SK-N-SH treated with all-trans-retinoic acid at 6 μM for 48 hours (cell line): Measurements from ENCODE around the gene KRT86.

ENCODE experiments used
- ATAC-seq: fragments of 200-7000 bp; cut with Tn5 transposase; 3 replicates; pipeline ENCODE4 v1.9.1; 2020; ENCODE audit warnings: mild to moderate bottlenecking, moderate library complexity
- BACH2 ChIP-seq: fragments of 250-450 bp; sonication (Bioruptor Pico); IDR thresholded peaks from 2 replicates; pipeline ENCODE4 v1.9.0; 2021; ENCODE audit warnings: mild to moderate bottlenecking, borderline replicate concordance
- ESRRG ChIP-seq: fragments of 250-450 bp; sonication (Bioruptor Pico); IDR thresholded peaks from 2 replicates; pipeline ENCODE4 v1.6.1; 2021; ENCODE audit warnings: mild to moderate bottlenecking
- GLIS3 ChIP-seq: fragments of 250-450 bp; sonication (Bioruptor Pico); IDR thresholded peaks from 2 replicates; pipeline ENCODE4 v1.5.0; 2020; ENCODE audit warnings: mild to moderate bottlenecking, moderate library complexity
- ISL1 ChIP-seq: fragments of 250-450 bp; sonication (Bioruptor Pico); IDR thresholded peaks from 2 replicates; pipeline ENCODE4 v2.1.2; 2022; ENCODE audit warnings: mild to moderate bottlenecking, moderate library complexity
- OSR1 ChIP-seq: fragments of 250-450 bp; sonication (Bioruptor Pico); IDR thresholded peaks from 2 replicates; pipeline ENCODE4 v1.8.0; 2022; ENCODE audit warnings: moderate library complexity, mild to moderate bottlenecking, inconsistent platforms
- PPARA ChIP-seq: fragments of 250-450 bp; sonication (Bioruptor Pico); IDR thresholded peaks from 2 replicates; pipeline ENCODE4 v1.5.0; 2020; ENCODE audit warnings: mild to moderate bottlenecking, borderline replicate concordance
- RARB ChIP-seq: fragments of 250-450 bp; sonication (Bioruptor Pico); IDR thresholded peaks from 2 replicates; pipeline ENCODE4 v1.8.0; 2021; ENCODE audit warnings: mild to moderate bottlenecking, moderate library complexity
- TCF4 ChIP-seq: fragments of 250-450 bp; sonication (Bioruptor Pico); IDR thresholded peaks from 2 replicates; pipeline ENCODE4 v1.8.0; 2021; ENCODE audit warnings: mild to moderate bottlenecking, moderate library complexity, borderline replicate concordance
- TOX ChIP-seq: fragments of 250-450 bp; sonication (Bioruptor Pico); IDR thresholded peaks from 2 replicates; pipeline ENCODE4 v1.8.0; 2021; ENCODE audit warnings: mild to moderate bottlenecking, moderate library complexity, borderline replicate concordance
- ZFP3 ChIP-seq: fragments of 250-450 bp; sonication (Bioruptor Pico); IDR thresholded peaks from 2 replicates; pipeline ENCODE4 v1.5.0; 2020; ENCODE audit warnings: mild to moderate bottlenecking, moderate library complexity
- ZFP30 ChIP-seq: fragments of 450-650 bp; formaldehyde crosslinking; IDR thresholded peaks from 2 replicates; pipeline ENCODE4 v1.5.0; 2022; ENCODE audit warnings: mild to moderate bottlenecking, moderate library complexity
- ZNF70 ChIP-seq: fragments of 450-650 bp; formaldehyde crosslinking; IDR thresholded peaks from 2 replicates; pipeline ENCODE4 v1.5.0; 2020; ENCODE audit warnings: mild to moderate bottlenecking, moderate library complexity
- ZNF8 ChIP-seq: fragments of 450-650 bp; formaldehyde crosslinking; IDR thresholded peaks from 2 replicates; pipeline ENCODE4 v1.5.0; 2020; ENCODE audit warnings: mild to moderate bottlenecking, moderate library complexity
- TF ChIP-seq, protein P1 (sequence below): fragments of 250-450 bp; sonication (Bioruptor Pico); IDR thresholded peaks from 2 replicates; pipeline ENCODE4 v1.8.0; 2020; ENCODE audit warnings: mild to moderate bottlenecking, moderate library complexity, borderline replicate concordance
- TF ChIP-seq, protein P2 (sequence below): fragments of 250-450 bp; sonication (Bioruptor Pico); IDR thresholded peaks from 2 replicates; pipeline ENCODE4 v1.5.0; 2020; ENCODE audit warnings: mild to moderate bottlenecking, moderate library complexity
- TF ChIP-seq, protein P3 (sequence below): fragments of 250-450 bp; sonication (Bioruptor Pico); IDR thresholded peaks from 2 replicates; pipeline ENCODE4 v1.5.1; 2021; ENCODE audit warnings: mild to moderate bottlenecking, moderate library complexity
- TF ChIP-seq, protein P4 (sequence below): fragments of 250-450 bp; sonication (Bioruptor Pico); IDR thresholded peaks from 2 replicates; pipeline ENCODE4 v1.5.1; 2020; ENCODE audit warnings: low read depth, mild to moderate bottlenecking, moderate library complexity
- TF ChIP-seq, protein P5 (sequence below): fragments of 250-450 bp; sonication (Bioruptor Pico); IDR thresholded peaks from 2 replicates; pipeline ENCODE4 v1.8.0; 2021; ENCODE audit warnings: low read depth, mild to moderate bottlenecking, moderate library complexity, borderline replicate concordance

The KRT86 gene

DNA sequence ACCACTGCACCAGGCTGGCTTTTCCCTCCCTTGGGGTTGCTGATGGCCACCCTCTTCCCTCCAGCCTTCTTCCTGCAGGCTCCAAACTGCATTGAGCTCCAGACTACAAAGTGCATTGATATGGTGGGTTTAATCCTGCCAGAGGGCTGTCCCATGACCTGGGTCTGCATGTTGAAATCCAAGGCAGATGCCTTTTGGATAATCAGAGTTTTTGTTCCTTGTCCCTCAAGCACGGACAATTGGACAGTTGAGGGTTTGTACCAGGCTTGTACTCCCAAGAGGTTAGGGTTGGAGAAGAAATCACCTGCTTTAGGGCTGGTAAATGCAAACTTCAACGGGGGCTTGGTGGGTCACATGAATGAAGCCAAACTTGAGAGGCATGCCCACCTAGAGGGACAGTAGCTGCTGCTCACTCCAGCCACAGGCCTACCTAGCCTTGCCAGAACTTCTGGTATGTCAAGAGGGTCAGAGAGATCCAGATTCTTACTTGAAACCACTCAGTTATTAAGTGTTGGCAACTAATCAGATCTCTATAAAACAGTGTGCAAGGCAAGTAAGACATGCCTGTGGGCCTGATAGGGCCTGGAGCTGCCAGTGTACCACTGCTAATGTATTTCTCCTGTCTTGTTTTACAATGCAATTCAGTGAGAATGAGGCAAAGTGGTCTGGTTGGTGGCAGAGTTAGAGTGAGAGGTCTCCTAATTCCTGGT is 68.5 kb downstream of the KRT86 start:
- no peak for ATAC-seq
- TF ChIP-seq, protein P1, sequence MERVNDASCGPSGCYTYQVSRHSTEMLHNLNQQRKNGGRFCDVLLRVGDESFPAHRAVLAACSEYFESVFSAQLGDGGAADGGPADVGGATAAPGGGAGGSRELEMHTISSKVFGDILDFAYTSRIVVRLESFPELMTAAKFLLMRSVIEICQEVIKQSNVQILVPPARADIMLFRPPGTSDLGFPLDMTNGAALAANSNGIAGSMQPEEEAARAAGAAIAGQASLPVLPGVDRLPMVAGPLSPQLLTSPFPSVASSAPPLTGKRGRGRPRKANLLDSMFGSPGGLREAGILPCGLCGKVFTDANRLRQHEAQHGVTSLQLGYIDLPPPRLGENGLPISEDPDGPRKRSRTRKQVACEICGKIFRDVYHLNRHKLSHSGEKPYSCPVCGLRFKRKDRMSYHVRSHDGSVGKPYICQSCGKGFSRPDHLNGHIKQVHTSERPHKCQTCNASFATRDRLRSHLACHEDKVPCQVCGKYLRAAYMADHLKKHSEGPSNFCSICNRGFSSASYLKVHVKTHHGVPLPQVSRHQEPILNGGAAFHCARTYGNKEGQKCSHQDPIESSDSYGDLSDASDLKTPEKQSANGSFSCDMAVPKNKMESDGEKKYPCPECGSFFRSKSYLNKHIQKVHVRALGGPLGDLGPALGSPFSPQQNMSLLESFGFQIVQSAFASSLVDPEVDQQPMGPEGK (CRISPR knock-in tag), result no peak
- TF ChIP-seq ESRRG (CRISPR knock-in tag), result no peak

DNA sequence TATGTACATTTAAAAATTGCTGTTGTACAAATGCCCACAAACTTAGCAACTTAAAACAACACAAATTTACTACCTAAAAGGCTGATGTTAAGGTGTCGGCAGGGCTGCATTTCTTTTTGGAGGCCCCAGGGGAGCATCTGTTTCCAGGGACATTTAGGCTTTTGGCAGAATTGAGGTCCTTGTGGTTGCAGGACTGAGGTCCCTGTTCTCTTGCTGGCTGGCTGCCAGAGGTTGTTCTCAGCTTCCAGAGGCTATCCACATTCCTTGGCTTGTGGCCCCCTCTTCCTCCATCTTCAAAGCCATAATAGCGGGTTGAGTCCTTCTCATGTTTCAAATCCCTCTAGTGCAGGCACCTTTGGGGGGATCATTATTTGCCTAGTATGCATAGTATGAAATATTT is 69.1 kb downstream of the KRT86 start:
- TF ChIP-seq TCF4 (CRISPR knock-in tag), result no peak
- TF ChIP-seq, protein P2, sequence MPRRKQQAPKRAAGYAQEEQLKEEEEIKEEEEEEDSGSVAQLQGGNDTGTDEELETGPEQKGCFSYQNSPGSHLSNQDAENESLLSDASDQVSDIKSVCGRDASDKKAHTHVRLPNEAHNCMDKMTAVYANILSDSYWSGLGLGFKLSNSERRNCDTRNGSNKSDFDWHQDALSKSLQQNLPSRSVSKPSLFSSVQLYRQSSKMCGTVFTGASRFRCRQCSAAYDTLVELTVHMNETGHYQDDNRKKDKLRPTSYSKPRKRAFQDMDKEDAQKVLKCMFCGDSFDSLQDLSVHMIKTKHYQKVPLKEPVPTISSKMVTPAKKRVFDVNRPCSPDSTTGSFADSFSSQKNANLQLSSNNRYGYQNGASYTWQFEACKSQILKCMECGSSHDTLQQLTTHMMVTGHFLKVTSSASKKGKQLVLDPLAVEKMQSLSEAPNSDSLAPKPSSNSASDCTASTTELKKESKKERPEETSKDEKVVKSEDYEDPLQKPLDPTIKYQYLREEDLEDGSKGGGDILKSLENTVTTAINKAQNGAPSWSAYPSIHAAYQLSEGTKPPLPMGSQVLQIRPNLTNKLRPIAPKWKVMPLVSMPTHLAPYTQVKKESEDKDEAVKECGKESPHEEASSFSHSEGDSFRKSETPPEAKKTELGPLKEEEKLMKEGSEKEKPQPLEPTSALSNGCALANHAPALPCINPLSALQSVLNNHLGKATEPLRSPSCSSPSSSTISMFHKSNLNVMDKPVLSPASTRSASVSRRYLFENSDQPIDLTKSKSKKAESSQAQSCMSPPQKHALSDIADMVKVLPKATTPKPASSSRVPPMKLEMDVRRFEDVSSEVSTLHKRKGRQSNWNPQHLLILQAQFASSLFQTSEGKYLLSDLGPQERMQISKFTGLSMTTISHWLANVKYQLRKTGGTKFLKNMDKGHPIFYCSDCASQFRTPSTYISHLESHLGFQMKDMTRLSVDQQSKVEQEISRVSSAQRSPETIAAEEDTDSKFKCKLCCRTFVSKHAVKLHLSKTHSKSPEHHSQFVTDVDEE (CRISPR knock-in tag), result no peak
- no peak for TF ChIP-seq ZNF8 (CRISPR knock-in tag)
- TF ChIP-seq, protein P3, sequence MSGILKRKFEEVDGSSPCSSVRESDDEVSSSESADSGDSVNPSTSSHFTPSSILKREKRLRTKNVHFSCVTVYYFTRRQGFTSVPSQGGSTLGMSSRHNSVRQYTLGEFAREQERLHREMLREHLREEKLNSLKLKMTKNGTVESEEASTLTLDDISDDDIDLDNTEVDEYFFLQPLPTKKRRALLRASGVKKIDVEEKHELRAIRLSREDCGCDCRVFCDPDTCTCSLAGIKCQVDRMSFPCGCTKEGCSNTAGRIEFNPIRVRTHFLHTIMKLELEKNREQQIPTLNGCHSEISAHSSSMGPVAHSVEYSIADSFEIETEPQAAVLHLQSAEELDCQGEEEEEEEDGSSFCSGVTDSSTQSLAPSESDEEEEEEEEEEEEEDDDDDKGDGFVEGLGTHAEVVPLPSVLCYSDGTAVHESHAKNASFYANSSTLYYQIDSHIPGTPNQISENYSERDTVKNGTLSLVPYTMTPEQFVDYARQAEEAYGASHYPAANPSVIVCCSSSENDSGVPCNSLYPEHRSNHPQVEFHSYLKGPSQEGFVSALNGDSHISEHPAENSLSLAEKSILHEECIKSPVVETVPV (CRISPR knock-in tag), result no peak
- TF ChIP-seq, protein P4, sequence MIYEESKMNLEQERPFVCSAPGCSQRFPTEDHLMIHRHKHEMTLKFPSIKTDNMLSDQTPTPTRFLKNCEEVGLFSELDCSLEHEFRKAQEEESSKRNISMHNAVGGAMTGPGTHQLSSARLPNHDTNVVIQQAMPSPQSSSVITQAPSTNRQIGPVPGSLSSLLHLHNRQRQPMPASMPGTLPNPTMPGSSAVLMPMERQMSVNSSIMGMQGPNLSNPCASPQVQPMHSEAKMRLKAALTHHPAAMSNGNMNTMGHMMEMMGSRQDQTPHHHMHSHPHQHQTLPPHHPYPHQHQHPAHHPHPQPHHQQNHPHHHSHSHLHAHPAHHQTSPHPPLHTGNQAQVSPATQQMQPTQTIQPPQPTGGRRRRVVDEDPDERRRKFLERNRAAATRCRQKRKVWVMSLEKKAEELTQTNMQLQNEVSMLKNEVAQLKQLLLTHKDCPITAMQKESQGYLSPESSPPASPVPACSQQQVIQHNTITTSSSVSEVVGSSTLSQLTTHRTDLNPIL, result no peak
- TF ChIP-seq GLIS3 (CRISPR knock-in tag), result no peak
- TF ChIP-seq ZFP3 (CRISPR knock-in tag), result no peak
- TF ChIP-seq BACH2, result no peak
- no peak for TF ChIP-seq TOX (CRISPR knock-in tag)
- ATAC-seq, result no peak

DNA sequence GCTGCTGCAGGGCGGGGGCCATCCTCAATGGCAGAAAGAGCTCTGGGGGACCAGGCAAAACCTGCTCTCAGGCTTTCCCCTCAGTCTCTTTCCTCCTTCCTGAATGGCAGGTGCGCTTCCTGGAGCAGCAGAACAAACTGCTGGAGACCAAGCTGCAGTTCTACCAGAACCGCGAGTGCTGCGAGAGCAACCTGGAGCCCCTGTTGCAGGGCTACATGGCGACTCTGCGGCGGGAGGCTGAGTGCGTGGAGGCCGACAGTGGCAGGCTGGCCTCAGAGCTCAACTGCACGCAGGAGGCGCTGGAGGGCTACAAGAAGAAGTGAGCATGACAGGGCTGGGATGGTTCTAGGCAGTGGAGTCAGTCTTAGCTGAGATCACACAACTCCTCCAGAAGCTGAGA is 69.7 kb downstream of the KRT86 start:
- ATAC-seq, result no peak
- TF ChIP-seq RARB (CRISPR knock-in tag) (no peak), ESRRG (CRISPR knock-in tag) (no peak), ZFP30 (CRISPR knock-in tag) (no peak), BACH2 (no peak), OSR1 (CRISPR knock-in tag) (no peak), GLIS3 (CRISPR knock-in tag) (no peak), TCF4 (CRISPR knock-in tag) (no peak), TOX (CRISPR knock-in tag) (no peak), ZNF8 (CRISPR knock-in tag) (no peak), ISL1 (CRISPR knock-in tag) (no peak), PPARA (CRISPR knock-in tag) (no peak), ZNF70 (CRISPR knock-in tag) (no peak)
- TF ChIP-seq, protein P5, sequence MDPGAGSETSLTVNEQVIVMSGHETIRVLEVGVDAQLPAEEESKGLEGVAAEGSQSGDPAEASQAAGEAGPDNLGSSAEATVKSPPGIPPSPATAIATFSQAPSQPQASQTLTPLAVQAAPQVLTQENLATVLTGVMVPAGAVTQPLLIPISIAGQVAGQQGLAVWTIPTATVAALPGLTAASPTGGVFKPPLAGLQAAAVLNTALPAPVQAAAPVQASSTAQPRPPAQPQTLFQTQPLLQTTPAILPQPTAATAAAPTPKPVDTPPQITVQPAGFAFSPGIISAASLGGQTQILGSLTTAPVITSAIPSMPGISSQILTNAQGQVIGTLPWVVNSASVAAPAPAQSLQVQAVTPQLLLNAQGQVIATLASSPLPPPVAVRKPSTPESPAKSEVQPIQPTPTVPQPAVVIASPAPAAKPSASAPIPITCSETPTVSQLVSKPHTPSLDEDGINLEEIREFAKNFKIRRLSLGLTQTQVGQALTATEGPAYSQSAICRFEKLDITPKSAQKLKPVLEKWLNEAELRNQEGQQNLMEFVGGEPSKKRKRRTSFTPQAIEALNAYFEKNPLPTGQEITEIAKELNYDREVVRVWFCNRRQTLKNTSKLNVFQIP, result no peak
- TF ChIP-seq, protein P2 (CRISPR knock-in tag), result no peak
- TF ChIP-seq, protein P3 (CRISPR knock-in tag), result no peak
- TF ChIP-seq, protein P4, result no peak
- TF ChIP-seq, protein P1 (CRISPR knock-in tag), result no peak
